GM21423 (cell line): Measurements from ENCODE around the gene COL9A3.

Experiments used
- ATAC-seq: cut with Tn5 transposase; IDR thresholded peaks from one replicate; pipeline ENCODE4 v1.9.1; 2021; ENCODE audit warnings: mild to moderate bottlenecking, moderate library complexity; ENCODE audit not compliant: unreplicated experiment

Gene COL9A3

GRCh38 chr20:62890444-62890843 lies 73.6 kb downstream of the COL9A3 start:
- no peak for ATAC-seq
